ENCODE measurements around the gene BPTF. TPM values are rescaled to one million over a fixed set of nuclear protein-coding genes. Genes with fewer than 3 reads are reported as not detected.
"Not testable (repeated sequence)": the region's sequence is repeated elsewhere in the genome, so short reads cannot be mapped to it uniquely, and the experiment has no call there.

Gene BPTF
- total RNA-seq, 1 experiment from 2014 or later: 61.8 TPM

- H3K9ac ChIP-seq (ENCODE audit: low read length); CTCF ChIA-PET; H3K9me3 ChIP-seq (ENCODE audit: low read length); H3K4me2 ChIP-seq (ENCODE audit: low read length); H3K36me3 ChIP-seq (ENCODE audit: low read depth, low read length); H3K9me2 ChIP-seq (replicated peaks; ENCODE audit: low read length); H3K4me1 ChIP-seq (ENCODE audit: insufficient read depth, low read length); H3K4me3 ChIP-seq (ENCODE audit: low read length); H3K27ac ChIP-seq (ENCODE audit: low read length); BruUV-seq (replicated peaks); H2AFZ ChIP-seq (ENCODE audit: low read length); ATAC-seq; H3K79me2 ChIP-seq (ENCODE audit: low read length); DNase-seq; H4K20me1 ChIP-seq (ENCODE audit: low read length); POLR2A ChIA-PET (ENCODE audit: unreplicated experiment); H3K27me3 ChIP-seq (ENCODE audit: low read length); H3F3A ChIP-seq (ENCODE audit: low read length, unreplicated experiment); intact Hi-C loops (cut with micrococcal nuclease): not testable (repeated sequence)
- peak; percentile 30; the same call in 1 of the 2 replicates for TF ChIP-seq CTCF (conservative IDR thresholded peaks at IDR 0.05; ENCODE audit: low read depth, low read length)
These were observed 197.2 kb downstream of the BPTF start for GRCh38 chr17:68022547-68022946.

GRCh38 chr17:68029512-68030215, 204.4 kb downstream of the BPTF start:
- POLR2A ChIA-PET (ENCODE audit: unreplicated experiment): no interaction called here
- no peaks in the 10 kb centered on the region for H3K79me2 ChIP-seq (ENCODE audit: low read length)
- intact Hi-C loops (cut with micrococcal nuclease): no loop called here
- no peaks in the 10 kb centered on the region for H3F3A ChIP-seq (ENCODE audit: low read length, unreplicated experiment)
- no peak overlapping the region for H3K9ac ChIP-seq (ENCODE audit: low read length)
- H3K27me3 ChIP-seq (ENCODE audit: low read length): no peaks in the 10 kb centered on the region
- TF ChIP-seq EZH2phosphoT487 (IDR thresholded peaks at IDR 0.05; ENCODE audit: borderline replicate concordance, low read length) (no peak), EZH2 (IDR thresholded peaks at IDR 0.05; ENCODE audit: low read length, unreplicated experiment) (no peak), CTCF (conservative IDR thresholded peaks at IDR 0.05; ENCODE audit: low read depth, low read length) (no peak)
- H3K27ac ChIP-seq (ENCODE audit: low read length): no peak overlapping the region
- no peak overlapping the region for H2AFZ ChIP-seq (ENCODE audit: low read length)
- no TSS peak for BruUV-seq (replicated peaks)
- H3K4me3 ChIP-seq (ENCODE audit: low read length): no peak overlapping the region
- CTCF ChIA-PET: interaction anchor here (0.6 kb wide), 1 partner anchor 76 kb away, joined by 5 read pairs; no protein-coding TSS in a partner anchor
- H4K20me1 ChIP-seq (ENCODE audit: low read length): no peaks in the 10 kb centered on the region
- no peaks in the 10 kb centered on the region for H3K36me3 ChIP-seq (ENCODE audit: low read depth, low read length)
- H3K4me1 ChIP-seq (ENCODE audit: insufficient read depth, low read length): peaks cover 7% of the 10 kb centered on the region
- ATAC-seq: no peak
- no peaks in the 10 kb centered on the region; the same call in 1 of the 2 replicates for H3K9me2 ChIP-seq (replicated peaks; ENCODE audit: low read length)
- H3K4me2 ChIP-seq (ENCODE audit: low read length): no peak overlapping the region
- no peaks in the 10 kb centered on the region for H3K9me3 ChIP-seq (ENCODE audit: low read length)
- DNase-seq: no peak

Other genes starting within 250 kb of the BPTF start
- gene NOL11, start 107.6 kb upstream of the BPTF start, total RNA-seq (2014; rRNA removed): 80.5 and 96.9 TPM in 2 replicates
- gene C17orf58, start 171.0 kb downstream of the BPTF start, total RNA-seq (2014; rRNA removed): 13.2 and 25.3 TPM in 2 replicates
- 223 and 288 TPM in 2 replicates for gene KPNA2, start 210.2 kb downstream of the BPTF start, total RNA-seq (2014; rRNA removed)